Middle frontal gyrus (tissue), 1 donor: ENCODE data around the gene VPS26A.
A peak's percentile ranks its signal among the peaks of the same experiment; 100 is the strongest.
"Not testable (repeated sequence)": the region's sequence is repeated elsewhere in the genome, so short reads cannot be mapped to it uniquely, and the experiment has no call there.

ENCODE experiments used
- DNase-seq: peaks from one replicate; pipeline ENCODE4 v3.0.0-alpha.2; 2015; ENCODE audit warnings: low spot score; ENCODE audit errors: extremely low spot score

Gene VPS26A

GRCh38 chr10:69175326-69175725, 51.3 kb downstream of the VPS26A start:
- not testable (repeated sequence) for DNase-seq

DNA sequence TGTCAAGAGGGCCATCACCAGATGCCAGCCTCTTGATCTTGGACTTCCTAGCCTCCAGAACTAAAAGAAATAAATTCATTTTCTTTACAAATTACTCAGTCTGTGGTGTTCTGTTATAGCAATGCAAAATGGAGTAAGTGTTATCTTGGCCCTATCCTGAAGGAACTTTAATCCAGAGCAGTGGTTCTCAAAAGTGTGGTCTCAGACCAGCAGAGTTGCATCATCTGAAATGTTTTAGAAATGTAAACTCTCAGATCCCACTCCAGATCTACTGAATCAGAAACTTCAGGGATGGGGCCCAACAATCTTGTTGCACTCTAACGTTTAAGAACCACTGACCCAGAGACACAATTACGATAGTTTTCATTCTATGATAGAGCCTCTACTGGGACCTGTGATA, 52.8 kb downstream of the VPS26A start:
- DNase-seq: no peak

DNA sequence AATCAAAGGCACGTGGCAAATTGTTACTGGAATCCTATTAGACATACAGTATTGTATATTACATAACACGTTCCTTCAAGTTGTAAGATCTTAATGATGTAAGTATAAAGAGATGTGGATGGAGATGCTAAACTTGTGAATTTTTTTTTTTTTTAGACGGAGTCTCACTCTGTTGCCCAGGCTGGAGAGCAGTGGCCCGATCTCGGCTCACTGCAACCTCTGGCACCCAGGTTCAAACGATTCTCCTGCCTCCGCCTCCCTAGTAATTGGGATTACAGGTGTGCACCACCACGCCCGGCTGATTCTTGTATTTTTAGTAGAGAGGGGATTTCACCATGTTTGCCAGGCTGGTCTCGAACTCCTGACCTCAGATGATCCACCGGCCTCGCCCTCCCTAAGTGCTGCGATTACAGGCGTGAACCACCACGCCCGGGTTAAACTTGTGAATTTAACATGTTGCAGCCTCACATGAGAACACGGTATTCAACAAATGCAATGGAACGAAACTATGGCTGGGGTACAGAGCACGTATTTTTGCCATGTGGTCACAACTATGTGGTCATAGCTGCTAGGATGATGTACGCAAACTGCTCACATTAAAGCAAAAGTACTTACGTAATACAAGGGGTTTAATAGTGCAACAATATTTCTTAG, 55.2 kb downstream of the VPS26A start:
- DNase-seq: no peak

GRCh38 chr10:69179743-69180524, 56.0 kb downstream of the VPS26A start, which contains the start of gene SUPV3L1:
Gene SUPV3L1, plus strand, starts transcription at chr10:69180234. Its CDS starts 58 bp downstream, at chr10:69180292.
- peak; percentile 94 for DNase-seq

GRCh38 chr10:69180525-69181204, 56.7 kb downstream of the VPS26A start:
- no peak for DNase-seq

DNA sequence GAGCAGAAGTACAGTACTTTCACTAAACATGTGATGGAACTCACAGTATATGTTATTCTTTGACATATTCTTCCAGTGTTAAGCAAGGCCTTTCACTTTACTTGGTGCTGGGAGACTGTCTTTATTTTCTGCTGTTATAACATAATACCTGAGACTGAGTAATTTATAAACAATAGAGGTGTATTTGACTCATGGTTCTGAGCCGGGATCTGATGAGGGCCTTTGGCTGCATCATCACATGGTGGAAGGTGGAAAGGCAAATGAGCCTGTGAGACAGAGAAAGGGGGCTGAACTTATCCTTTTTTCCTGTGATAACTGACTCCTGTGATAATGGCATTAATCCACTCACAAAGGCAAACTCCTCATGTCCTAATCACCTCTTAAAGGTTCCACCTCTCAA, 57.5 kb downstream of the VPS26A start:
- DNase-seq: no peak

DNA sequence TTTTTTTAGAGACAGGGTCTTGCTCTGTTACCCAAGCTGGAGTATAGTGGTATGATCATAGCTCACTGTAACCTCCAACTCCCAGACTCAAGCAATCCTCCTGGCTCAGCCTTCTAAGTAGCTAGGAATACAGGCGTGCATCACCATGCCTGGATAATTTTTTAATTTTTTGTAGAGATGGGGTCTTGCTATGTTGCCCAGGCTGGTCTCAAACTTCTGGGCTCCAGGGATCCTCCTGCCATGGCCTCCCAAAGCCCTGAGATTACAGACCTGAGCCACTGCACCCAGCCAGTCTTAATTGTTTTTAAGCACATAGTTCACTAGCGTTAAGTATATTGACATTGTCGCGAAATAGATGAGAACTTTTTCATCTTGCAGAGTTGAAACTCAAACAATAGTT, 58.0 kb downstream of the VPS26A start:
- DNase-seq: no peak

DNA sequence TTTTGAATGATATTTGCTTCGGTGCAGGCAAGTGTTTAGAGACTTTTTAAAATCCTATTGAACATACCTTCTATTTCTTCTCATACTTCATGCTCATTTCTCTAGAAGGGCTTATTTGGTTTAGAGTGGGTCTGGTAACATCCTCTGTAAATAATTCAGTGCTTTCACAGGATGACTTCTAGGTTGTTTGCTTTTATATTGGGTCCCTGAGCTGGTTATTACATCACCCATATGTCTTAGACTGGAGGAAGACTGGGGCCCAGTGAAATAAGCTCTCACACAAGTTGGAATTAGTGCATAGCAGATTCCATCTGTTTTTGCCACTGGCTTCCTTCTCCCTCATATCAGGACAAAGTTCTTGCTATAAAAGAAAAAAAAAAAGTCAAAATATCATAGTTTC, 62.5 kb downstream of the VPS26A start:
- DNase-seq: no peak

DNA sequence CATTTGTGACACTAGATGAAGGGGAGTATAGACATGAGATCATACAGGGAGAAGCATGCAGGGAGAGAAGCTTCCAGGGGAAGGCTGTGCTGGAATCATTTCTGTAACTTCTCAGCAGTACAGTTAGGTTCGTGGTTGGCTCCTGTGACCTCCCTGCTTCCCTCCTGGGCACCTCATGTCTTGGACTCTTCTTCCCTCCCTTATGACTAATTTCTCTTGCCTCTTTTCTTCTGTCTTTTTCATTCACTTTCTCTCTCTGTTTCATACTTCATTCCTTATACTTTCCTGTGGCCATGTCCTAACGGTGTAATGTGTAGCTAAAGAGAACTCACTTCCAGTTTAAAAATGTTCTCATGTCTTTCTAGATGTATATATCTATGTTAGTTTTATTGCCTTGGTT, 77.1 kb downstream of the VPS26A start:
- no peak for DNase-seq

GRCh38 chr10:69202332-69202731, 78.4 kb downstream of the VPS26A start:
- no peak for DNase-seq

DNA sequence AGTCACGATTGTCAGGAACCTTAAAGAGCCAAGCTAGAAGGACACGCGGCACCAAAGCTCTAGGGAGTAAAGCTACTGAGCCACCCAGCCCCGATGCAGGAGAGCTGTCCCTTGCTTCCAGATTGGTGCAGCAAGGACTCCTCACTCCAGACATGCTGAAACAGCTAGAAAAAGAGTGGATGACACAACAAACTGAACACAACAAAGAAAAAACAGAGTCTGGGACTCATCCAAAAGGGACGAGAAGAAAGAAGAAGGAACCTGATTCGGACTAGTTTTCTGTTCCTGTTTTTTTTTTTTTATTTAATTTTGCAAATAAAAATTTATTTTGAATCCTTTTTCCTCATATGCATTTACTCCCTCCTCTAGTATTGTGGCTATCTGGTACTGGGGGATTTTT, 84.8 kb downstream of the VPS26A start:
- DNase-seq: no peak

GRCh38 chr10:69209787-69210484, 86.0 kb downstream of the VPS26A start:
- no peak for DNase-seq

- DNase-seq: no peak
These were observed 87.1 kb downstream of the VPS26A start for GRCh38 chr10:69211104-69211503.

- DNase-seq: no peak
These were observed 87.5 kb downstream of the VPS26A start for GRCh38 chr10:69211524-69211923.

GRCh38 chr10:69213591-69214311, 89.8 kb downstream of the VPS26A start:
- DNase-seq: no peak

- no peak for DNase-seq
These were observed 90.7 kb downstream of the VPS26A start for GRCh38 chr10:69214666-69215131.

DNA sequence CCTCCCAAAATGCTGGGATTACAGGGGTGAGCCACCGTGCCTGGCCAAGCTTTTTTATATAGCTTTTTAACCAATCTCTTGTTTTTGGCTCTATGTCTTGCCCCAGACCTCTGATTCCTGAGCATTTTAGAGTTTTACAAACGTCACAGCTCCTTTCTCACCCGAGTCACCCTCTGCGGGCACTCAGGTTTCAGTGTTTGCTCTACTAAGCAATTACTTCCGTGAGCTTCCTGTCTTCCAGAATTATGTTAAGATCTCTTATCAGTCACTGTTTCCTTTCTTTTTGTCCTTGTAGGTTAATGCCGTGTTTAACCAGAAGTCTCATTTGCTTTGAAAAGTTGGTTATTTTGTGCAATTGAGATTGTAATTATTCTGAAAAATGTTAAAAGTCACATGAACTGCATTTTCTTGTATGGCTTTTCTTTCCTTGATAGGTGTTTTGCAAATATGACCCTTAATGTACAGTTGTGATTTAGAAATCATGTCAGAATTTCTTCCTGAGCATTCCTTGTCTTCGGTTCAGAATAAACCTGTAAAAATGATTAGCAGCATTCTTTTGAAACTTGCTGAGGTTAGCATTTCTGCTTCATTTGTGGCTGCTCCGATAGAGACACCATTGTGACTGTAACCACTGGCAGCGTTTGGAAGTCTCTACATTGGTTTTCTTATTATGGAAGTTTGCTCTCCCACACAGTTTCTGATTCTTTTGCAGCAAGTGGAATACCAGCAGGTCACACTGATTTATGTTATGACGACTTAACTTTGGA, 91.6 kb downstream of the VPS26A start:
- DNase-seq: no peak

DNA sequence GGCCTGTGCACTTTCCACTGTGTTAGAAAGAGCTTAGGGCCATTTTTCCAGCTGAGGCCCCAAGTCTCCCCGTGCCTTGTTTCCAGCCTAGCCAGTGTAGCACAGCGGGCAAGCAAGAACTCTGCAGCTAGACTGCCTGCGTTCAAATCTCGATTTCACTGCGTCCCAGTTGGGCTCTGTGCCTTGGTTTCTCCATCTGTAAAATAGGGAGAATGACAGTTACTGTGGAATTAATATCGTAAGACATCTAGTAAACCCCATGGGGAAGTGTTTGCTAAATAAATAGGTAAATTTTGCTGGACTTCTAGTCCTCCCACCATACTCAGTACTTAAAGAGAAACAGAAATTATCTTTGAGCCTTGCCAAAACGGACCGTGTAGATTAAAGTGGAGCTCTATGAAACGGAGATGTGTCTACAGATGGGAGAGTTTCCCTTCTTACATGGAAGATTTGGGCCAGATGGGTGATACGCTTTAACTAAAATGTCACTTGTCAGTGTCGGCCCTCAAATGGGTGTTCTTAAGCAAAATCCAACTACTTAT, 92.7 kb downstream of the VPS26A start:
- no peak for DNase-seq

- no peak for DNase-seq
These were observed 93.3 kb downstream of the VPS26A start for GRCh38 chr10:69217119-69217754.
